ENCODE measurements around the gene NKG7. TPM values are rescaled to one million over a fixed set of nuclear protein-coding genes. Genes with fewer than 3 reads are reported as not detected.

Gene NKG7
- total and polyA plus RNA-seq, 12 donors, result 1.1 to 5.9 (median 2.8) TPM

DNA sequence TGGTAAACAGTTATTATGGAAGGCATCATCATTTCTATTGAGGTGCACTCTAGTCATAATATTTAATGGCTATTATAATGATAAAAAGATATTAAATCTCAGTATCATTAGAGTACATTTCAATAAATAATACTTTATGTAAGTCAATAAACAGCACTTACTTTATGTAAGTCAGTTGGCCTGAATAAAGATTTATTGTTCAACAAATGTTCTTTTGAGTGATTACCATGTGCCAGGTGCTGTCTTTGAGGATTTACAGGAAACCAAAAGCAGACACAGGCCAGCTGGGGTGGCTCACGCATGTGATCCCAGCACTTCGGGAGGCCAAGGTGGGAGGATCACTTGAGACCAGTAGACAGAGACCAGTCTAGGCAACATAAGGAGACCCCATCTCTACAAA lies 5.0 kb upstream of the NKG7 start:
- no peaks in the 10 kb centered on the region for H3K4me1 ChIP-seq (replicated peaks in 1 of 2)
- H3K27me3 ChIP-seq, result no peaks in the 10 kb centered on the region
- H3K27ac ChIP-seq, result no peak overlapping the region
- intact Hi-C loops (cut with DNase I), result no loop called here
- no peaks in the 10 kb centered on the region for H3K36me3 ChIP-seq (replicated peaks in 1 of 2)
- H3K9me3 ChIP-seq (replicated peaks in 1 of 3), result no peaks in the 10 kb centered on the region
- no peak overlapping the region for H3K4me3 ChIP-seq
- TF ChIP-seq CTCF (IDR thresholded peaks at IDR 0.05) (no peak), POLR2A (IDR thresholded peaks at IDR 0.05) (no peak)
- no peak for DNase-seq
- 80 to 92% (median 85%) methylated on average over 2 of the region's 2 CpGs for WGBS, 4 donors

DNA sequence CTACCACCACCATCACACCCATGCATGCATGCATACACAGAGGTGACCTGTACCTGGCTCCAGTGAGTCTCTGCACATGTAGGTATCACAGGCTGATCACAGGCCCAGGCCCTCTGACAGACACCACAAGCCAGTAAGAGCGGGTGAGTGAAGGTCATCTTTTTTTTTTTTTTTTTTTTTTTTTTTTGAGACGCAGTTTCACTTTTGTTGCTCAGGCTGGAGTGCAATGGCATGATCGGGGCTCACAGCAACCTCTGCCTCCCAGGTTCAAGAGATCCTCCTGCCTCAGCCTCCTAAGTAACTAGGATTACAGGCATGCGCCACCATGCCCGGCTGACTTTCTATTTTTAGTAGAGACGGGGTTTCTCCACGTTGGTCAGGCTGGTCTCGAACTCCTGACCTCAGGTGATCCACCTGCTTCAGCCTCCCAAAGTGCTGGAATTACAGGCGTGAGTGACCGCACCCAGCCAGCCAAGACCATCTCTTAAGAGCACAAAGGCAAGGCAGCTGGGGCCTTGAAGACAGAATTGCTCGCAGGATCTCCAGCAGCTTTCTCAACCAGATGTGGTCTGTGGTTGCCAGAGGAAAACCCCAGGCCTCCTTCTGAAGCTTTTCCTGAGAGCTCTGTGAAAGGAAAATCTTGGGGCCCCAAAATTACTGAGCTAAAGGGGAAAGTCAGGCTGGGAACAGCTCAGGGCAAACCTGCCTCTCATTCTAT lies 3.2 kb upstream of the NKG7 start:
- H3K27me3 ChIP-seq, result no peaks in the 10 kb centered on the region
- no peaks in the 10 kb centered on the region for H3K36me3 ChIP-seq (replicated peaks in 1 of 2)
- H3K9me3 ChIP-seq (replicated peaks in 1 of 3), result no peaks in the 10 kb centered on the region
- TF ChIP-seq POLR2A (IDR thresholded peaks at IDR 0.05) (no peak), CTCF (IDR thresholded peaks at IDR 0.05) (no peak)
- H3K27ac ChIP-seq, result no peak overlapping the region
- H3K4me1 ChIP-seq (replicated peaks in 1 of 2), result no peaks in the 10 kb centered on the region
- intact Hi-C loops (cut with DNase I), result no loop called here
- 49 to 66% (median 56%) methylated on average over 6 to 11 of the region's 11 CpGs for WGBS, 4 donors
- no peak overlapping the region for H3K4me3 ChIP-seq
- peak in 1 of 7 donors; percentile 20 for DNase-seq

DNA sequence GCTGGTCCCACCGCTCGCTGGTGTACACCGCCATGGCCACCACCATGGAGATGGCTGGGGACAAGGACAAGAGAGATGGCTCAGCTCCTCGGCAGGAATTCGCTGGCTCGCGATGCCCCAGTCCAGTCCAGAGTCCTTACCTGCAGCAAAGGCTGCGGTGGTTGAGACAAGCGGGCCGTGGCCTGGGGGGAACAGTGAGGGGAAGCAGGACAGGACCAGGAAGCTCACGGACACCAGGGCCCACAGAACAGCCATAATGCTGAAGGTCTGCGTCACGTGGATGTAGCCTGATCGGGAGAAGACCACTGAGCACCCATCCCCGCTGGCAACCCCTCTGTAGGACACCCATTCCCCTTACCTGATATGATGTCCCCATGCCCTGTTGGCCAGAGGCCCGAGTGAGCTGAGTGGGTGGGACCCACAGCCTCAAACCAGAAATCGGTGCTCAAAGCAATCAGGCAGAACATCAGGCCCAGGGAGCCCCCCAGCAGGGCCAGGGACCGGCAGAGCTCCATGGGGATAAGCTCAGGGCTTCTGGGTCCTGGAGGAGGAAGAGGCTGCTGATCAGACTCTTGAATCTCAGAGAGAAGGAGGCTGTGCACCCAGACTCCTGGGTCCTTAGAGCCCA lies 319 bp downstream of the NKG7 start:
- WGBS, 4 donors, result 76 to 94% (median 82%) methylated on average over 3 to 18 of the region's 18 CpGs
- H3K27ac ChIP-seq, result no peak overlapping the region
- intact Hi-C loops (cut with DNase I), result no loop called here
- DNase-seq, result no peak
- no peak for TF ChIP-seq CTCF (IDR thresholded peaks at IDR 0.05)
- no peak overlapping the region for H3K4me3 ChIP-seq
- H3K9me3 ChIP-seq (replicated peaks in 1 of 3), result no peaks in the 10 kb centered on the region
- H3K36me3 ChIP-seq (replicated peaks in 1 of 2), result no peaks in the 10 kb centered on the region
- H3K4me1 ChIP-seq (replicated peaks in 1 of 2), result peaks cover 0 to 5% of the 10 kb centered on the region in 2 donors
- no peaks in the 10 kb centered on the region for H3K27me3 ChIP-seq

- Histone ChIP-seq H3K27ac (no peak overlapping the region), H3K9me3 (replicated peaks in 1 of 3) (no peaks in the 10 kb centered on the region), H3K27me3 (no peaks in the 10 kb centered on the region), H3K4me3 (no peak overlapping the region), H3K4me1 (replicated peaks in 1 of 2) (peaks cover 0 to 5% of the 10 kb centered on the region in 2 donors), H3K36me3 (replicated peaks in 1 of 2) (no peaks in the 10 kb centered on the region)
- intact Hi-C loops (cut with DNase I), result no loop called here
- 73 to 85% (median 80%) methylated on average over 8 of the region's 8 CpGs for WGBS, 4 donors
- no peak for TF ChIP-seq CTCF (IDR thresholded peaks at IDR 0.05)
- no peak for TF ChIP-seq POLR2A (IDR thresholded peaks at IDR 0.05)
- DNase-seq, result no peak
Measured at GRCh38 chr19:51371186-51371690, 1.2 kb downstream of the NKG7 start.

All from adrenal gland (tissue), 12 donors.